T-helper 22 cell (primary cell): ENCODE measurements around the gene CEP128.

ENCODE experiments used
- DNase-seq: peaks from one replicate; pipeline ENCODE4 v3.0.0-alpha.2; 2020; ENCODE audit warnings: low read depth

The CEP128 gene

DNA sequence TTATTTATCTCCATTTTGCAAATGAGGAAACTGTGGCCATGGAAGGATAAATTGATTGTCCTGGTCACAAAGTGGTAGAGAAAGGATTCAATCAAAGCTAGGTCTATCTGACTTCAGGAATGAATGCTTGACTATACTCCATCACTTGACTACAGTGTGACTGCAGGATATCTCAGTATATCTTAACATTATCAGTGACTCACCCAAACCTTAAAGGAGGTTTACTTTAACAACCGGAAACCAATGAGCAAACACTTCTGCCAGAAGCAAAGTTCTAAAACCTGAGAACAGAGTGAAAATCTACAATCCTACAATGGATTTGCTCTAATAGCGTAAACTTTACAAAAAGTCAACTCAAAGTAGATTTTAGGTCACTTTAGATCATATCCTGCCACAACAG, 277.0 kb downstream of the CEP128 start:
- no peak for DNase-seq

DNA sequence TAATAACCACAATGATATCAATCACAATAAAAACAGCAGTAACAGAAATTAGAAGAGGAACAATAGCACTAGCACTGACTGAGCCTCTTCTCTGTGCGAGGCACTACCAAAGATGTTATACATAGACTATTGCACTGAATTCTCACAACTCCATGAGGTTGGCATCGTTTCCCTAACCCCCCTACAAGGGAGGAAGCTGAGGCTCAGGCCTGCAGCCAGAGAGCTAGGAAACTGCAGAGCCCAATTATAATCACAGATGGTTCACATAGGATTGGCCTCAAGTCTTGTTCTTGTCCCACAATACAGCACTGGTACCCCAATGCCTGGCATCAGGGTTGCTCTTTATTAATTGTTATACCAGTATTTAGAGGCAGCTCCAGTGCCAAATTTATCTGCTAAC, 278.0 kb downstream of the CEP128 start:
- DNase-seq, result no peak

DNA sequence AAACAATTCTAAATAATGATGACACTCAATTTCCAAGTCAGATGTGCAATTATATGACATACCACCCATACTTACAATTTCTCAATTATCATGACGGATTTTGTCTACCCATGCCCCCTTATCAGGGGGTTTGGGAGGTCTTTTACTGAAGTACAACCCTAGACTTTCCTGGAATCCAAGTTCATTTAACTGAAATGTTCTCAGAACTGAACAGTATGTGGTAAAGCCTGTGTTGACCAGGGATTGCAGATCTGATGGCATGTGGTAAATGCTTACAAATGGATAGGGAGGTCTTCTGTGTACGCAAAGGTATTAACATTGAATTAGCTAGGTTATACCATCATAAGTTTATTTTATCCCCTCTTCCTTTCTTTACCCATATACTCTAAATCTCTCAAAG, 281.8 kb downstream of the CEP128 start:
- no peak for DNase-seq

DNA sequence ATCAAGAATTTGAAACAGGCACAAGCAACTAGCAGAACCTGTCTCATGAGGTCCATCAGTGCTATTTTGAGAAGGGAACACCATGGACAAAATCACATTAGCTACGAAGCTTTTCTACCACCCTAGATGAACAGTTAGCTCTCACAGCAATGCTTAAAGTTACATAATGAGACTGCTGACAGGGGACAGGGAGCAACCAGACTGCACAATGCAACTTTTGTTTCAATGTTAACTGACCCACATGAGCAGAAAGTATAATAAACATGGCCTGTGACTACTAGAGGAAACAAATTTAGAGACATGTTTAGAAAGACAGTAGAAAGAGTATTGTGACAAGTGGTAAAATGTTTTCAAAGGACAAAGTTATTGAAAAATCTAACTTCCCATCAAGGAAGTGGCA, 282.8 kb downstream of the CEP128 start:
- DNase-seq, result no peak

DNA sequence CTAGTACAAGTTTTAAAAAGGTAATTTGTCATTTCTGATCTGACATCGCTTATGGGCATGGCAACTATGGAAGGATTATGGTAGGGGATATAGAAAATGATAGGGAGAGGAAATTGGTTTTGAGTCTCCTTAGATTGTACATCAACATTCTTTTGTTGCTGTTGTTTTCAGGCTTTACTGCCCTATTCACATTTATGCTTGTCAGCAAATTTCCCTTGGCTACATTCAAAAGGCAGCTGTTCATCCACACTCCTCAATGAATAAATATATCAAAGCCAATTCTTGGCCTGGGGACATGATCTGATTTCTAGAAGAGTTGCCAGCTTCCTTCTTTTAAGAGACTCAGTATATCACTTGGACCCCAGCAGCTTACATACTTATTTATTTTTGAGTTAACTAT, 283.4 kb downstream of the CEP128 start:
- DNase-seq, result no peak

DNA sequence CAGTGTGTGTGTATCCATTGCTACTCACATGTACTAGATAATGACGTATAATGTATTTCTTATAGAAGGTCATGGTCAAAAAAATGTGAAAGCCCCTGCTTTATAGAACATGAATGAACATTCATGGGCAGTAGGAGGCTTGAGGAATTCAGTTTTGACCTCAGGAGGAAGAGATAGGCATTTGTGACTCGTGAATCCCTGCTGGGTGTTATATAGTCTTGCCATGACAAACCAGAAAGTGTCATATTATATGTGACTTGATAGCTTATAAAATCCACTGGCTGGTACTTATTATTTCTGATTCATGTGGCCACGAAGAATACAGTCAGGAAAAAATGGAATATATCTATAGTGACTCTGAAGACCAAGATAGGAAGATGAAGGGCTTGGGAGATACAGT, 287.6 kb downstream of the CEP128 start:
- DNase-seq, result no peak

DNA sequence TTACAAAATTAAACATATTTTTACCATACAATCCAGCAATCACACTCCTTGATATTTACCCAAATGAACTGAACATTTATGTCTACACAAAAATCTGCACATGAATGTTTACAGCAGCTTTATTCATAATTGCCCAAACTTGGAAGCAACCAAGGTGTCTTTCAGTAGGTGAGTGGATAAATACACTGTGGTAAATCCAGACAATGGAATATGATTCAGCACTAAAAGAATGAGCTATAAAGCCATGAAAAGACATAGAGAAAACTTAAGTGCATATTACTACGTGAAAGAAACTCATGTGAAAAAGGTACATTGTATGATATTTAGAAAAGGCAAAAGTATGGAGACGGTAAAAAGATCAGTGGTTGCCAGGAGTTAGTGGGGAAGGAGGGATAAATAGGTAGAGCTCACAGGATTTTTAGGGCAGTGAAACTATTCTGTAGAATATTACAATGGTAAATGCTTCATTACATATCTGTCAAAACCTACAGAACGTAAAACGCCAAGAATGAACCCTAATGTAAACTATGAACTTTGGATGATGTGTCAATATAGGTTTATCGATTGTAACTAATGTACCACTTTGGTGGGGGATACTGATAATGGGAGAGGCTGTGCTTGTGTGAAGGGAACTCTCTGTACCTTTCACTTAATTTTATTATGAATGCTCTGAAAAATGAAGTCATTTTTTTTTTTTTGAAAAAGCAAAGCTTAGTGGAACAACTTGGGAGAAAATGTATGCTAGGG, 295.7 kb downstream of the CEP128 start:
- no peak for DNase-seq

DNA sequence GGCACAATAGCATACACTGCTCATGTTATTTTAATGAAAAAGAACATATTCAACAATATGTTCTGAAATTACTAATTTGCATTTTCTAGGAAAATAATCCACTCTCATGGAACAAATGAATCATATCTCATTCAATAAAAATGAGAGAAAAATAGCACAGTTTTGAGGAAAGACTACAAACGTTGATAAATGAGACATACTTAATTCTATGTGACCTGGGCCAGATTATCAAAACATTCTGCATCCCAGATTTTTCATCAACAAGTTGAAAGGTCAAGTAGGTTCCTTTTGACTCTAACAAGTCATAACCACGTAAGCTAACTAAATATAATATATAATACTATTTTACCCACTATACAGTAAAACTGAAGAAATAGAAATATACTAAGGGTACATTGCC, 296.7 kb downstream of the CEP128 start:
- DNase-seq, result no peak

DNA sequence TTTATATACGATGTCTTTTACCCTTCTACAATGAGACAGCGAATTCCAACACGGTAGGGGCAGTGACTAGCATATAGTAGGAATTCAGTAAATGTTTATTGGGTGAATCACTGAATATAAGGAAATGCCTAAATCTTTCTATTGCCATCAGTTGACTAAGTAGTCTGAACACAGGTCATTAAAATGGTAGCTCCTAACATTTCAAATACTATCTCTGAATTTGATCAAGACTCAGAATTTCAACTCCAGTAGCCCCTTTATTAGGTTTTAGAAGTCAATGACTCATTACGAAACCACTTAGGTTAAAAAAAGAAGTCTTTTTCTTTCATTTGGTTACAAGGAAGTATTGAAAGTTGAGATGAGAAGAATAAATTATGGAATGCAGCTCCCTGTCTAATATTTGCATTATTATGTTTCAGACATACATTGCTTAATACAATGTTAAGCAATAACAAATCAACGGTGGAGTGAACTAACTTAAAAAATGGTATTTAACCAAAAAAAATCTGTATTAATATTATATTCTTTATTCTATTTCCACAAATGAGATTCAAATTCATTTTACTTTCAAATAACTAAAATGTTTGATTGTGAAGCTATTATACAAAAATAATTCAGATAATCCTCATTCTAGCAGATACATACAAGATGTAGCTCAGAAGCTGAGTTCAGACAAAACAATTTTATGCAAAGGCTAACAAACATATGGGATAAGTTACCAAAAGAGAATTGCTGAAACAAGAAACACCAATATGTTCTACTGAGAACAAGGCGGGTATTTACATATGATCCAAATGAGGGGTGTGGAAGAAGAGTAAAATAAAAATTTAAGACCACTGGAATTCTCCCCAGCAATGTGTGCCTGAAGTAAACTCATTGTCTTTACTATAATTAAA, 302.7 kb downstream of the CEP128 start:
- no peak for DNase-seq

DNA sequence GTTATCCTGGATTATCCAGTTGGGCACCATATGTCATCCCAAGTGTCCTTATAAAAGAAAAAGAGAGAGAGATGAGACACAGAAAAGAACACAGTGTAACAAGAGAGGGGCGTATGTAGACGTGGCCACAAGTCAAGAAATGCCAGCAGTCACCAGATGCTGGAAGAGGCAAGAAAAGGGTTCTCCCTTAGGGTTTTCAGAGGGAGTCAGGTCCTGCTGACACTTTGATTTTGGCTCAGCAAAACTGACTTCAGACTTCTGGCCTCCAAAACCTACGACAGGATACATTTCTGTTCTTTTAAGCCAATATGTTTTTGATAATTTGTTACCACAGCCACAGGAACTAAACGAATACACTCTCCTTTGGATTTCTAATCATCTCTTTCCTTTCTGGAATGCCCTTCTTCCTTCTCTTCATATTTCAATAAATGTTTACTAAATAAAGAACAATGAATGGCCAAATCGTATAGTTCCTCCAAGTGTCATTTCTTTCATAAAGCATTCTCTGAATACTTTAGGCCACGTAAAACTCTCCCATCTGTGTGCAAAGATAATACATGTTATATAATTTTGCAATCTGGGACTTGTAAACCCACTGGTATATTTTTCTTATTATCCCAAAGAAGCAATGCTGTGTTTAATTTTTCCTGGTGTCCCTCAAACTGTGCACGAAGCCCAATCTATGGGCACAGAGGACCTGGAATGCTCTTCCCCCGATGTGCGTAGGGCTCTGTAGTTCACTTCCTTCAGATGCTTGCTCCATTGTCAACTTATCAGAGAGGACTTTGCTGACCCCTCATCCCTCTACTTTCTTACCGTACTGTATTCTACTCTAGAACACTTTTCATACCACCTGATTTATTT, 303.6 kb downstream of the CEP128 start:
- DNase-seq, result no peak

DNA sequence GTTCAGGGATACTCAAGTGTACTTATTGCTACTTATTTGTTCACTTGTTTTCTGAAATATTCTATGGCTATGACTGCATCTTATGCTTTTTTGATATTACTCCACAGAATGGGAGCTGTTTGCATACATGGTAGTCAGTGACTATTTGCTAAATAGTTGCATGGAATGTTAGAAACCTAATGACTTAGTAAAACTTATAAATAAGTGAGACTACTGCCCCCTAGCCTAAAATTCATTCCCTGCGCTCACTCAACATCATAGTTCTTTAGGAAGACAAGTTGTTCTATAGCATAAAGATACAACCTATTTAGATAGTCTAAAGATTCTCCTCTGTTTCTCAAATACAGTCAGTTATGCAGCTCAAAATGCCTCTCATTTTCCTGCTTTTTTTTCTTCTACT, 305.5 kb downstream of the CEP128 start:
- DNase-seq, result no peak

DNA sequence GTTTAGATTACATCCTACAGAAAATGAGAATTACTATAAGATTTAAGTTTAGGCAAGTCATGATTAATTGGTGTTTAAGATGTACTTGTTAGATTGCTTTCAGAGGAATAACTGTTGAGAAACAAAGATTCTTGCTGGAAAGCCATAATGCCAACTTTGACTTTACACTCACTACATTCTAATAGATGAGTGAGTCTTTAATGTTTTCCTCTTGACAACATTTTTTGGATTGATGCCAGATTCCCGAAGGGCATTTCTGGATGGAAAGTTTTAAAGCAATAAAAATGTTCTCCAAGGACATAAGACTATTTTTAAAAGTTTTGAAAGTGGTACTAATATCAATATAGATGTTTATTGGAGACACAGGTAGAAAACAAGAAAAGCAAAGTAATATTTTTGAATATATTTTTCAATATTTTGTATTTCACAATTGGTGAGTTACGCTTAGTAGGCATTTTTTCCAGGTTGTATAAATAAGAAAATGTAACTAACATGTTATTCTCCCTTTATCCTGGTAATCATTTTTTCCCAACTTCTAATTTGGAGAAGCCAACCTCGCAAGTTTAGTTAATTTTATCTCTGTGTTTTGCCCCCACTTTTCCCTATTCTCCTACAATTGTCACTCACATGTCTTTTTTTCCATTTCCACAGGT, 307.3 kb downstream of the CEP128 start:
- no peak for DNase-seq

DNA sequence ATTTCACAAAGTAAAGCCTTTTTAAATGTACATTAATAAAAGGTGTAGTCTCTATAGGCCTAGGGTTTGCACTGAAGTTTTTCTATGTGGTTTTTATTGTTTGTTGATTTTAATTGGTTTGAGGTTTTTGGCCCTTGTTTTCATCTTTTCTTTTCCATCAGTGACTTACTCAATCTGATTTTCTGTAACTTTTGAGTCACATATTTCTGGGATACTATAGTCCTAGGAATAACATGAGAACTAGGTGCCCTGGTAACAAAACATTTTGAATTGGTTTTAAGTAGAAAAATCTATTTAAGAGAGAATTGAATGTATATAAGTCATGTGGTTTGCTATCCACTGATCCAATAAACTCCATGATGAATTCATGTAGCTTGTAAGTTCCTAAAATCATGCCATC, 311.9 kb downstream of the CEP128 start:
- no peak for DNase-seq

DNA sequence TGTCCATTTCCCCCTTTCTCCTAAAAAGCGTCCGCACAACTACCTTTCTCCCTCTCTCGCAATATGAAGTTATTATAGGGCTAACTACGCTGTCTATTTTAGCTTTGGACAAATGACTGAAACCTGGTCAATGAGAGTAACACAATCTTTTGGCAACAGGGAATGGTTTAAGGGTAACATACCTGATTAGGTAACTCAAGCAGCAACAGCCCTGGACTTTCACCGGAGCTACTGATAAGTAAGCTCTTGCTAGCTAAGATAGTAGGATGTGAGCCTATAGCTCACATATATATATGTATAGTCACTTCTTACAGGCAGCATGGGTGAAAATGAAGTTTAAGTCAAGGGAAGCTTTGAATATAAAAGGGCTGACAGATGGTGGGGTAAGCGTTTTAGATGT, 313.0 kb downstream of the CEP128 start:
- no peak for DNase-seq

DNA sequence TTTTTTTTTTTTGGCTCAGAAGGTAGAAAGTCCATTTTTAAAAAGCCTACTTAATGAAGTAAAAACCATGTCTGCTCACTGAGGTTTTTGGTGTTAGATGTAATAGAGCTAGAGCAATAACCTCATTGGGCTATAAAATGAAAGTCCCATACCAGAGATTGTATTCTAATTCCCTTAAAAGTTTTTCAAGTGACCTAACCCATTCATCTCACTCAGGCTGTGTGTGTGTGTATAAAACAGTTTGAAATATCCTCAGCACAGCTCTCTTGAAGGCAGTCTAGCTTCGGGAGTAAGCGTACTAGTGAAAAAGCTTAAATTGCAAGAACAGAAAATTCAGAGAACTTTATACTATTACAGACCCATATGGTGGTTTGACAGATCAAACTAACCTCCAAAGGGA, 313.8 kb downstream of the CEP128 start:
- DNase-seq, result no peak

DNA sequence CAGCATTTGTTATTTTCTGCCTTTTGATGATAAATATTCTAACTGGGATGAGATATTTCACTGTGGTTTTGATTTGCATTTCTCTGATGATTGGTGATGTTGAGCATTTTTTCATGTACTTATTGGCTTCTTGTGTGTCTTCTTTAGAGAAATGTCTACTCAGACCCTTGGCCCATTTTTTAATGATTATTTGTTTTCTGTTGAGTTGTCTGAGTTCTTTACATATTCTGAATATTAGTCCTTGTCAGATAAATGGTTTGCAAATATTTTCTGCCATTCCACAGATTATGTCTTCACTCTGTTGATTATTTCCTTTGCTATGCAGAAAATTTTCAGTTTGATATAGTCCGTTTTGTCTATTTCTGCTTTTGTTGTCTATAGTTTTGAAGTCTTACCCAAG, 317.0 kb downstream of the CEP128 start:
- DNase-seq, result no peak

DNA sequence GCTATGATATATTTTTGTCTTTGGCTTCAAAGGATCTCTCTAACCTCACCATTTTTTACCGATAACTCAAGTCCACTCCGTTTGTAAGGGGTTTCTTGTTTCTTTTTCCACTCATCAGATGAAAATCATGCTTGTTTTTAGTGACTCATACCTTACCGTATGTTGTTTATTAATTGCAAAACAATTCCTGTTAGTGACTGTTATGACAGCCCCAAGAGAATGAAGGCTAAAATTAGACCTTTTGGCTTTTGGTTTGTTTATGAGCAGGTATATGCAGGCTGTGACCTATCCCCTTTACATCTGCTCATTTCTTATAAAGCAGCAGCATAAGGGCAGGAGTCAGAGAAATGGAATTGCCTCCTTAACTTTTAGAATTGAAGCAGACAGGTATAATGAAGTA, 319.8 kb downstream of the CEP128 start:
- DNase-seq, result no peak

DNA sequence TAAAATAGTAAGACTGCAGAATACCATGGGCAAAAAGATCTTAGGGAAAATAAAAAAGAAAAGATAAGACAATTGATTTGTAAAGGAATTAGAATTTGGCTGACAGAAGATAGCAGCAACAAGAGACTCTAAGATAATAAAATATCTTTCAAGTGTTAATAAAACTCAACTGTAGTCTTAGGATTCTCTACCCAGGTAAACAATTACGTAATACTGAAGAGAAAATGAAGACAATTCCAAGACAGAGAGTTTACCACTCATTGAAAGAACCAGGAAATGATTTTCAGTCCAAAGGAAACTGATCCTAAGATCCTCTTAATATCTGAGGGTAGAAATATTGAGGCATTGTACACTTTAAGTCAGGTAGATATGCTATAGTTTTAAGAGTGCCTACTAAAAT, 321.1 kb downstream of the CEP128 start:
- DNase-seq, result no peak

DNA sequence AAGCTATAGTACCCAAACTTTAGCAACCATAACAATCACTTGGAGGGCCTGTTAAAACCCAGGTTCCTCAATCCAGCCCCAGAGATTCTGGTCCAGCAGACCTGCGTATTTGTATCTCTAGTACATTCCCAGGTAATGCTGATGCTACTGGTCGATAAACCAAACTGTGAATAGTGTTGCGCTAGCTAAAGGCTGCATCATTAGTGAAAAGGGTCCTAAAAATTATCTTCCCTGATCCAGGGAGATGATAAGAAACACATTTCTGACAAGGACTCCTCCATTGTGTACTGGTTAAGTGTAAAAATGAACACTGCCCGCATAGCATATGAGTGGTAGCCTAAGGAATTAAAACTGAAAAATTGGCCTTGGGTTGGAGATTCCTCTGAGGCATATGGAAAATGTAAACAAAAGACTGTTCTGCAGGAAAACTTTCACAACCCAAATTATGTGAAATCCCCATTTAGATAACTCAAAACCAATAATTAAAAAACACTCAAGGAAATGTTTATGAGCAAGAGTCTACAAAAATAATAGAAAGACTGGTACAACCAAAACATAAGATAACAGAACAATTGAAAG, 322.7 kb downstream of the CEP128 start:
- no peak for DNase-seq

DNA sequence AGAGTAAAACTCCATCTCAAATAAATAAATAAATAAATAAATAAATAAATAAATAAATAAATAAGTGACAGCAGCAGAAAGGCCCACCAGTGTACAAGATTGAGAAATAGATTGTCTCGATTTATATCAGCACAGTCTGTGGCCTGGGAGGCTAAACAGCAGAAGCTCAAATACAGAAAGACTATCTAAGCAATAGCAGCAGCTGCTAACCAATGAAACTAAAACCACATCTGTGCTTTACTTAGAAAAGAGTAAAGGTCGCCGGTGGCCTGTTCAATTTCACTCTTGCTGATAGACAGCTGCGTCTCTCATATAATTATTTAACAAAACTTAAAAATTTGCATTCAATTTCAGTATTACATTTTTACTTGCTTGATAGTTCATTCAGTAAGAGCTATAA, 325.7 kb downstream of the CEP128 start:
- DNase-seq, result no peak

DNA sequence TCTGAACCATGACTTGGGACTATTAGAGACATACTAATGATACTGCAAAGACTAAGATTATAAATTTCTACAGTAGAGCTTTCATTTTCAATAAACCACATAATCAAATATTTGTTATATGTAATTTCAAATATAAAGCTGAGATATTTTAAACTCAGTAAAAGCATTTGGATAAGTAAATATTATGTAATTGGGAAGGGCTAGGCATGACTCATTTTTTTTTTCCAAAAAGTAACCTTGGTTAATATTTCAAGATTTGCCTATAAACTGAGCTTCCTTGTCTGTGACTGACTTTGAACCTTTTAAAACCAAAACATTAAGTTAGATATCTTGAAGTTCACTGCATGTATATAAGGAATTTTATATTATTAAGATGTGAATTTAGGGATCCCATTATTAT, 332.5 kb downstream of the CEP128 start:
- DNase-seq, result no peak

DNA sequence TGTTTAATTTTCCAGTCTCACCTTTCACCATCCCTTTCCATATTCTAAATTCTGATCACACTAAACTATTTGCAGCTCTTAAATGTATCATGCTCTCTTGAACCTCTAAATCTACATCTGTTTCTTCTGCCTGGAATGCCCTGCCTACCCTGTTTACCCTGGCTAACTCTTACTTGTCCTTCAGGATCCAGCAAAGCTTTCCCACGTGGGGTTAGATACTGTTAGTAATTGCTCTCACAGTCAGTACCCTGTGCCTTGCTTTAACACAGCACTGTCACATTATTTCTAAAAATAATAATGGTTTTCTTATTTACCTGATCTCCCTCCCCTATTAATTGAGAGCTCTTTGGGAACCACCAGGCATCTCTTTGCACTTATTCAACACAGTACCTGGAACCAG, 333.0 kb downstream of the CEP128 start:
- DNase-seq, result no peak
